T-helper 22 cell (primary cell): ENCODE data around the gene RBL2.
"Not testable (repeated sequence)": the region's sequence is repeated elsewhere in the genome, so short reads cannot be mapped to it uniquely, and the experiment has no call there.

ENCODE experiments used
- DNase-seq: peaks from one replicate; pipeline ENCODE4 v3.0.0-alpha.2; 2020; ENCODE audit warnings: low read depth

The RBL2 gene

GRCh38 chr16:53504665-53505064, 70.4 kb downstream of the RBL2 start:
- peak; percentile 56 for DNase-seq

GRCh38 chr16:53506254-53506653, 72.0 kb downstream of the RBL2 start:
- DNase-seq: no peak

DNA sequence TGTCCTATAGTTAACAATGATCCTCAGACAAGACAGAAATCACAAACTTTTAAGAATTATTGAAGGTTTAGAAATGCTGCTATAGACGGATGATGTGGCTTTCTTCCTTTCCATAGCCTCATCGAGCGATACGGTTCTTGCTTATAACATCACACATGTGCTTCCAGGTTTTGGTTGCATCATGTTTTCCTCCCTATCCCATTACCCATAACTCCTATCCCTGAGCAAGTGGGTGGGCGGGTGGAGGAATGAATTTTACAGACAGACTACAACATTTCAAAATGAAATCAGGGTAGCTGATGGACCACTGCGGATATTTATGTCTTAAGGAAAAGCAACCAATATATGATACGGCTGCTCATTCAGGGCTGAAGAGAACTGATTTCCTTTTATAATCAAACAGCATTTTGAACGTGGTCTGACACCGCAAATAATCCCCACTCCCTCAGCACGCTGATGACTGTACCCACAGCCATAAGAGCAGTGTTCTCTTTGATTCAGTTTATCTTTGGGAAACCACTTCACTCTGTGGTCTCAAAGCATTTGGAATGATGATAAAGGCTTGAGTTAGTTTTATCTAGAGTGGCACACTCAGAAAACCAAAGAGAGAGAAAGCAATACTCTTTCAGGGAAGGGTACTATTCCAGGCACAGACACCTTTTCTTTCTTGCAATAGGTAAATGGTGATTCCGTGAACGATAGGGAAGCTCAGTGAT, 73.4 kb downstream of the RBL2 start:
- no peak for DNase-seq

GRCh38 chr16:53509906-53510703, 75.8 kb downstream of the RBL2 start:
- no peak for DNase-seq

DNA sequence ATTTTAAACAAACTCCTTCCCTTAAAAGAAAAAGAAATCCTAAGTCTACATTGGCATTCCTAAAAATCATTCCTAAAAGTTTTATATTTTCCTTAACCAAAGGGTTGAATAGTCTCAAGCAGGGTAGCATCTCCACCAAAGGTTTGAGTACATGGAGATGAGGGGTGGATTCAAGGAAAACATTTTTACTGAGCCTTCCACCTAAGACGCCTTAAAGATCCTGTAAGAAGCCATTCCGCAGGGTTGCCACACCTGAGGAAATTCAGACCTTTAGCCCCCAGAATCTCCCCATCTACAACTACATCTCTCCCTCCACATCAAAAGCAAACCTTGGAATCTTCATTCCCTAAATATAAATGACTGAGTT, 76.4 kb downstream of the RBL2 start:
- no peak for DNase-seq

- no peak for DNase-seq
These were observed 76.8 kb downstream of the RBL2 start for GRCh38 chr16:53511084-53511402.

DNA sequence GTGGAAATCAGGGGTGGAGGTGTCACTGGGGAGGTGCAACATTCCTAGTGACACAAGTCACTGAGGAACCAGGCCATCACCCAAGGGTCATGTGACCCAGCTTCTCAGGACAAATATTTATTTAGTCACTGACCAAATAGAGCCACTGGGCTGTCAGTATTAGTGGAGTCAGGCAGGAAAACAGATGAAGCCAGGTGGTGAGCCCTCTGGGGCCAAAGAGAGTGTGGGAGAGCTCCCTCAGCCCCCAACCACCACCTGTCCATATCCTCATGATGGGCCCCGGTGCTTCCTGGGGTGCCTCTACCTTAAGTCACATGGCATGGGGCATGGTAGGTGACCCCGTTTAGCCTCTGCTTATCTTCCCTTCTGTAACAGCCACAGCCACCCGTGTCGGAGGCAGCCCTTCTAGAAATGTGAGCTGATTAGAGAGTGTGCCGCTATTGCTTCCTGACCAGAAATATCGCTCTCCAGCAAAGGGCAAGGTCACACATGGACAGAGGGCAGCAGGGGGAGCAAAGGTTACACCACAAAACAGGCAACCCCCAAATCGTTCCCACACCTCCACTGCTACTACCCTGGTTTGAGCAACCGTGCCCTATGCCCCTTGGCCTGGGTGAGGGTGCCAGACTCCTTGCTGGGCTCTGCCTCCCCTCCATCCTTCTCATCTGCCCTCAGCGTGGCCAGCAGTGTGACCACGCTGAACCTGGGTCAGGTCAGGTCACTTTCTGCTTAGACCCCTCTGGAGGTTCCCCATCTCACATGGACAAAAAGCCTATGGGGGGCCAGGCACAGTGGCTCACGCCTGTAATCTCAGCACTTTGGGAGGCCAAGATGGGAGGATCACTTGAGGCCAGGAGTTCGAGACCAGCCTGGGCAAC, 77.4 kb downstream of the RBL2 start:
- DNase-seq: no peak

GRCh38 chr16:53512795-53513194, 78.5 kb downstream of the RBL2 start:
- not testable (repeated sequence) for DNase-seq

DNA sequence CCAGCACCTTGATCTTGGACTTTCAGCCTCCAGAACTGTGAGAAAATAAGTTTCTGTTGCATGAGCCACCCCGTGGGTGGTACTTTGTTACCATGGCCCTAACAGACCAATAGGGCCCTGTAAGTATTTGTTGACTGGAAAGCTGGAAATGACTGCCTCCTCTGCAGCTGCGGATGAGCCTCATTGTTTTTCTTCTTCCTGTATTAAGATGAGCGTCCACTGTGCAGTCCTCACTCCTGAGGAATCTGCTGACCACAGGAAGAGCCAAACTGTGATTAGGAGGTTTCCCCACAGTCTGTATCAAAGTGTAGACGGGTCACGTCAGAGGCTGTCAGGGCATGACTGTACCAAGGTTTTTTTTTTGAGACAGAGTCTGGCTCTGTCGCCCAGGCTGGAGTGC, 81.0 kb downstream of the RBL2 start:
- no peak for DNase-seq

DNA sequence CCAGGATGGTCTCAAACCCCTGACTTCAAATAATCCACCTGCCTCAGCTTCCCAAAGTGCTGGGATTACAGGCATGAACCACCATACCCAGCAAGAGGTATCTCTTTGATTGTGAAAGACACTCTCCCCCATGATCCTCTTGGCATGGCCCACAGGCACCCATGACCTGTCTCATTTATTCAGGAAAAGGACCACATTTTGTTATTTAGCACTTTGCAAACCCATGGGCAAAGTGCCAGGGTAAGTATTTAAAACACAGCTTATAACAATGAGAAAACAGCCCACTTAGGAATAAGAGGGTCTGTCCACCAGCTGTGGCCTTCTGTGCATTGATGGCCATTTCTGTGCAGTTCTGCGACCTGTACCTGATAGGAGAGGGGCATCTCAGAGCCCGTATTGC, 81.5 kb downstream of the RBL2 start:
- no peak for DNase-seq

GRCh38 chr16:53517851-53518250, 83.6 kb downstream of the RBL2 start:
- no peak for DNase-seq

DNA sequence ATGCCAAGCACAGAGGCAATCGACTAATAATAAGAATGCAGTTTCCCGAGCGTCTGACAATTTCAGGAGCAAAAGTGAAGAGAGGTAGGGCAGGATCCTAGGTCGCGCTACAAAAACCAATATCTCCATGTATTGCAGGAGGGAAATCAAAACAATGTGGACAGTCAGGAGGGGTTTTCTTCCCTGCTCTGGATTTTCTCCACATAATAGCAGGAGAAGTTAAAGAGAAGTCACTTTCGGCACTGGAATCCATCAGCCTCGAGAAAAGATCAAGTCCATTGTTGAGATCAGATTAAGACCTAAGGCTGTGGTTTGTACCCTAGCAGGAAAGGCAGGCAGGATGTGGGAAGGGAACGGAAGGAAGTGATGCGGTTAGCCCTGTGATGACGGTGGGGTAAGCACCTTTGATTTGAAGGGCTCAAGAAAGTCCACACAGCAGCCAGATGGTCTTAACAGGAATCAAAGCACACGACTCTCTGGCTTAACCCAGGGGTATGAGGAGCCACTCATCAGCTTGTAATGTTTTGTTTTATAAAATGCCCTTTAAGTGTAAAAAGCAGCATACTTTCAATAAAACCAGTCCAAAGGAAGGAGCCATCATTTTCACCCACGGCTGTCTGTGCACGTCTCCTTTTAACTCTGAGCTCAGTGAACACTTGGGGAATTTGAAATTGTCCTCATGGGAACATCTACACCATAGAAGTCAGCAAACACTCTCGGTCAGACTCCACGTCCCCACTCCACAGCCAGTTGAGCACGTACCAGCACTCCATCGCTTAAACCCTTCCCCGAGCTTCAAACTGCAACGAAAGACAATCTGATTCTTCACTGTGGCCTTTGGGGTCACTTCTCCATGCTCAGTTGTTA, 84.5 kb downstream of the RBL2 start:
- peak; percentile 71 for DNase-seq

DNA sequence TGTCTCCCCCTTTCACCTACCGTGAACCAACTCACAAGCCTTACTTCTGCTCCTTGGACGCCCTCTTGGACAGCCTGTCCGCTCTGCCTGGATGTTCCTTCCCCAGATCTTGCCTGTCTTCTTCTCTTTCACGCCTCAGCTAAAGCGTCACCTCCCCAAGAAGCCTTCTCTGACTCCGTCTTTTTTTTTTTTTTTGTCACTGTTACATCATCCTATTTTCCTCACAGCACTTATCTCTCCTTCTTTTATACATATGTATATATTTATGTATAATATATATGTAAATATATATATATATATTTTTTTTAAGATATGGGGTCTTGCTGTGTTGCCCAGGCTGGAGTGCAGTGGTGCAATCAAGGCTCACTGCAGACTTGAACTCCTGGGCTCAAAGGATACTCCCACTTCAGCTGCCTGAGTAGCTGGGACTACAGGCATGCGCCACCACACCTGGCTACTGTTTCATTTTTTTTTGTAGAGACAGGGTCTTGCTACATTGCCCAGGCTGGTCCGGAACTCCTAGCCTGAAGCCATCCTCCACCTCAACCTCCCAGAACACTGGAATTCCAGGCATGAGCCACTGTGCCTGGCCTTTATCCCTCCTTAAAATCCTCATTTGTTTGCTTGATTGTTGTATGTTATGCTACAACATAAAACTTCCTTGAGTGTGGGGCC, 85.3 kb downstream of the RBL2 start:
- DNase-seq: no peak

DNA sequence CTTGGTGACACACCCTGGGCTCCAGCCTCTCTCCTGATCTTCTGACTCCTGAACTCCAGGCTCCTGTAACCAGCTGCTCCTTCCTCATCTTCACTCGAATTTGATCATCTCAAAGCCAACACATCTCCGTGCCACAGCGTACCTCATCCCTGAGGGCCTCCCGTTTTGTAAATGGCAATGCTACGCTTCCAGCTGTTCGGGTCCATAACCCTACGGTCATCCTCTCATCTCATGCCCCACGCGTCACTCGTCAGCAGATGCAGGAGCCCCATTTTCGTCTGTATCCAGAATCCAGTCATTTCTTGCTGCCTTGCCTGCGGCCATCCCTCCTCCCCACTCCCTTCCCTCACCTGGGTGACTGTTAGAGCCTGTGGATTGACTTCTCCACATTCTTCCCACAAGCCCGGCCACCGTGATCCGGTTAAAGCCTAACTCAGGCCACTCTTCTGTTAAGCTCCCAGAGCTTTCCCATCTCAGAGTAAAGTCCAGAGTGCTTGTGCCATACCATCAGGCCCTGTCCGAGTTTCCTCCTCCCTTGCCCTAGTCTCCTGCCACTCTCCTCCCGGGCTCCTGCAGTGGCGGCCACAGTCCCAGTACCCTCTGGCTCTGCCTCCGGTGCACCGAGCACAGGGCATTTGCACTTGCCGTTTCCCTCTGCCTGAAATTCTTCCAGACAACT, 89.0 kb downstream of the RBL2 start:
- DNase-seq: no peak

- no peak for DNase-seq
These were observed 89.8 kb downstream of the RBL2 start for GRCh38 chr16:53523971-53524548.

DNA sequence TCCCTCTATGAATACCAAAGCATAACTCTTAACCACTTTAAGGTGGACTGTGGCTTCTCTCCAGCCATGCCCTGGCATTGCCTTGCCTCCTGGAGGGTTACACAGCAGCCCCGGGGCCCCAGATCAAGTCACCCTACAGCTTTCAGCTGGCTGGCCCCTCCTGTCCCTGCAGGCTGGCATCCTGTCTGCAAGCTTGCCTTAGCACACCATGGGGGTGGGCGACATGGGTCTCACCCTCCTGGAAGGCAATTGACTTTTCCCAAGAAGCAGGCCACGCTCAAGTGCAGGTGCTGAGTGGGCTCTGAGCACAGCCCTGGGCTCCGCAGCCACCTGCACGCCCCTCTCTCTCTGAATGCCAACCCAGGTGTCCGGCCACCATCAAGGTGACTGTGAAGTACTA, 94.5 kb downstream of the RBL2 start:
- no peak for DNase-seq

GRCh38 chr16:53529513-53529912, 95.2 kb downstream of the RBL2 start:
- DNase-seq: no peak

- DNase-seq: no peak
These were observed 95.8 kb downstream of the RBL2 start for GRCh38 chr16:53530046-53530445.

DNA sequence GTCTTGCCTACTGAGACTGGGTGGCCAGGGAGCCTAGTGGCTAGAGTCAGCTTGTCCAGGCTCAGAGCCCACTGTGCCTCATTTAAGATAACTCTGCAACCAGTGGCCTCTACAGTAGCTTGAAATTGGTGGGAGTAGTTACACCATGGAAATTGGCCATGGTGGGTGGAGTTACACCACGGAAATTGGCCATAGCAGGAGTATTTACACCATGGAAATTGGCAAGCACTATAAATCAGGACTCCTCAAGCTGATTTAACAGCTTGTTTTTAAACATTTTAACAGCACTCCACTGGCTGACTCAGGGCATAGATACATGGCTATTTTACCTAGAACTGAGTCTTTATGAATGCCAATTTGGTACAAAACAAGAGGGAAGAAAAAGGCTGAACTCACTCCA, 96.5 kb downstream of the RBL2 start:
- DNase-seq: no peak

DNA sequence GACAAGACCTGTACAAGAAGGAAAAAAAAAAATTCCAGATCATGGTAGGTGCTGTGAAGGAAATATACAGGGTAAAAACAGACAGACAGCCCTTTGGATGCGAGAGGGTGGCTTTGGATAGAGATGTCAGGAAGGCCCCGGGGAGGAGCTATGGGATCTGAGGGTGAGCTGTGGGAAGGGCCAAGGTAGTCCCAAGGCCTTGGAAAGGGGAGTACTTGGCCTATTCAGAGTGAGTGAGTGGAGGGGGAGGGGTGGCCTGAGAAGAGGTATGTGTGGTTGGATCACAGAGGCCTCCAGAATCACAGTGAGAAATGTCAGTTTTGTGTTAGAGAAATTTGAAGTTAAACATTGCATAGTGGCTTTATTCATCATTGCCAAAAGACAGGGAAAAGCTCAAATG, 99.9 kb downstream of the RBL2 start:
- no peak for DNase-seq
